Superior temporal gyrus (tissue), 1 donor: ENCODE results near the gene TBC1D20.

Source experiments
- DNase-seq: peaks from one replicate; pipeline ENCODE4 v3.0.0-alpha.2; 2016; ENCODE audit errors: extremely low spot score

The TBC1D20 gene

DNA sequence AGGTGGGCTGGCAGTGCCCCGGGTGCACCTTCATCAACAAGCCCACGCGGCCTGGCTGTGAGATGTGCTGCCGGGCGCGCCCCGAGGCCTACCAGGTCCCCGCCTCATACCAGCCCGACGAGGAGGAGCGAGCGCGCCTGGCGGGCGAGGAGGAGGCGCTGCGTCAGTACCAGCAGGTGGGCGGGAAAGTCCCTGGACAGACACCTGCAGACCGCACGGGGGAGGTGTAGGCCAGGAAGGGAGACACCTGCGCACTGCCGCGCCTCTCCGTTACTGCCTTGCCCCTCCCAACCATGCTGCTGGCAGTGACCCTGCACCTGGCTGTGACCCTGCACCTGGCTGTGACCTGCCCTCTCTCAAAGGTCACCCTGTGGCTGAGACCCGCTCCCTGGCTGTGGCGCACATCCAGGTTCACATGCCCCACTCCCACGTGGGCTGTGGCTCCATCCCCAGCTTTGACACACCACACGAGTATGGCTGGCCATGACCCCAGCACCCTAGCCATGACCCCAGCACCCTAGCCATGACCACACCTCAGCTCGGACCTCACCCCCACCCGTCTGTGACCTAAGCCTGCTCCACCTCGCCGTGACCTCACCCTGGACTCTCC lies 42.7 kb downstream of the TBC1D20 start:
- no peak for DNase-seq

DNA sequence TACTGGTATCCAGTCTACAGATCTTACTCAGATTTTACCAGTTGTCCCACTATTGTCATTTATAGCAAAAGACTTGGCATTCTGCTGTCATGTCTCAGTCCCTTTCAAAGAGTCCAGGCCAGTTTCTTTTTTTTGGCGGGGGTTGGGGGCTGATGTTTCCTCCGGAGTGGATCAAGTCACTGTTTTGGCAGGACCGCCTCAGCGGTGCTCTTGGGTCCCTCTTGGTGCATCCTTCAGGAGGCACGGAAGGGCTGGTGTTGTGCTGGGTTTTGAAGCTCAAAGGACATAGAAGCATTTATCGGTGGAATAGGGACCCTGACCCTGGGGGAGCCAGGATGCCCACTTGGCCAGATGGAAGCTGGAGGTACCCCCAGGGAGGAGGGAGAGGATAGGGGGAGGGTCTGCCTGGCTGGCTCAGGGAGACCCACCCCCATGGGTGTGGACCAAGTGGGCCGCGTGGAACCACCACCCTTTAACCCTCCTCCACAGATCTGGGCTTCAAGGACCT lies 43.4 kb downstream of the TBC1D20 start:
- no peak for DNase-seq

DNA sequence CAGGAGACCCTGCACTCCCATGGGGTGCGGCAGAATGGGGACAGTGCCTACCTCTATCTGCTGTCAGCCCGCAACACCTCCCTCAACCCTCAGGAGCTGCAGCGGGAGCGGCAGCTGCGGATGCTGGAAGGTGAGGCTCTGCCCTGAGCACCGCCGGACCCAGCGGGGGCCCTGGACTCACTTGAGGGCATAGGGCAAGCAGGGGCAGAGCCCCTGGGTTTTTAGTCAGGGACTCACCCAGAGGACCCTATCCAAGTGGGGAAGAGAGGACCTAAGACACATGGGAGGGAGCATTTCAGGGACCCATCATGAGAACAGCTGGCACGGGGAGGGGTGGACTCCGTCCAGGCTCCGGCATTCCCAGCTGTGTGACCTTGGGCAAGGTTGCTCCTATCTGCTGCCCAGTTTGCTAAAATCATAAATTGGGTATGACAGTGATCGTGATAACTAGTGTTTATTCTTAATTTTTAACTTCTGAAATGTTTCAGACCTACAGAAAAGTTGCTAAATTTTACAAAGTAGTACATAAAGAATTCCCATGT lies 44.5 kb downstream of the TBC1D20 start:
- DNase-seq: no peak

DNA sequence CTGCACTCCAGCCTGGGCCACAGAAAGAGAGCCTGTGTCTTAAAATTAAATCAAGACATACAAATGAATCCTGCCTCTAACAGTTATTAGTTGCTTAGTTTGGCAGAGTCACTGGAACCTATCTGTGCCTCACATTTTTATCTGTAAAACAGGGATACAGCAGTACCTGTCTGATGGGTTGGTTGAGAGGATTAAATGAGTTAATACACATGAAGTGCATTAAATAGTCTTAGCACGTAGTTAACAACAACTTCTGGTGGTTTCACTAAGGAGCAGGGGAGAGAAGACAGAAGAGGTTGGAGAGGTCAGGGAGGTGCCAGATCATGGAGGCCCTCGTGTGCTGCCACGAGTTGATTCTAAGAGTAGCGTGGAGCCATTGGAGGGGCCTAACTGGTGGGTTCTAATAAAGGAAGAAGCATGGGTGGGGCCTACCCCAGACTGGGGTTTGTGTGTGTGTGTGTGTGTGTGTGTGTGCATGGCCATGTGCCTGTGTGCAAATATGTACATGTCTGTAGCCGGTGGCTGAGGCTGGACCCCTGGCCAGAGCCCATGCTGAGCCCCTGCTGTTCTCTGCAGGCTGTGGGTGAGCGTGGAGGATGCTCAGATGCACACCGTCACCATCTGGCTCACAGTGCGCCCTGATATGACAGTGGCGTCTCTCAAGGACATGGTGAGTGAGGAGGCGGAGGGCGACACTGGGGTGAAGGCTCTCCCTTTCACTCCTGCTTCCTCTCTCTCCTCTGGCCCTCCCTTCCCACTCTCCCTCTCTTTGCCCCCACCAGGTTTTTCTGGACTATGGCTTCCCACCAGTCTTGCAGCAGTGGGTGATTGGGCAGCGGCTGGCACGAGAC lies 45.2 kb downstream of the TBC1D20 start:
- no peak for DNase-seq

DNA sequence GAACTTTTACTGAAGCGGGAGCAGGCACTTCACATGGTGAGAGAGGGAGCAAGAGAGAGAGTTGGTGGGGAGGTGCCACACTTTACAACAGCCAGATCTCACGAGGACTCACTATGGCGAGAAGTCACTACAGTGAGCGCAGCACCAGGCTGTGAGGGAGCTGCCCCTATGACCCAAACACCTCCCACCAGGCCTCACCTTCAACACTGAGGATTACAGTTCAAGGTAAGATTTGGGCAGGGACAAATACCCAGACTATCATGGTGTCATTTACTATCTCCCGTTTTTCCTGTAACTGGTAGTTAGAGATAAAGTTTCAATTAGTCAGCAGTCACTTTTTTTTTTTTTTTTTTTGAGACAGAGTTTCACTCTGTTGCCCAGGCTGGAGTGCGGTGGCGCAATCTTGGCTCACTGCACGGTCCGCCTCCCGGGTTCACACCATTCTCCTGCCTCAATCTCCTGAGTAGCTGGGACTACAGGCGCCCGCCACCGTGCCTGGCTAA lies 46.5 kb downstream of the TBC1D20 start:
- DNase-seq: no peak

DNA sequence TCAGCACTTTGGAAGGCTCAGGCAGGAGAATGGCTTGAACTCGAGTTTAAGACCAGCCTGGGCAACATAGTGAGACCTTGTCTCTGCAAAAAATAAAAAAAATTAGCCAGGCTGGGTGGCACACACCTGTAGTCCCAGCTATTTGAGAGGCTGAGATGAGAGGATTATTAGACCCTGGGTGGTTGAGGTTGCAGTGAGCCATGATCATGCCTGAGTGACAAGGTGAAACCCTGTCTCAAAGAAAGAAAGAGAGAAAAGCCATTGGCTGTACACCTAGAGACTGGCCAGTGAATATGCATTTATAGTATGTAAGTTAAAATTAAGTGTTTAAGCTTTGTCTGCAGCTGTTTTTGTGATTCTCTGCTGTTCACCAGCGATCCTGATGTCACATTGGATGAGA lies 48.2 kb downstream of the TBC1D20 start:
- no peak for DNase-seq

DNA sequence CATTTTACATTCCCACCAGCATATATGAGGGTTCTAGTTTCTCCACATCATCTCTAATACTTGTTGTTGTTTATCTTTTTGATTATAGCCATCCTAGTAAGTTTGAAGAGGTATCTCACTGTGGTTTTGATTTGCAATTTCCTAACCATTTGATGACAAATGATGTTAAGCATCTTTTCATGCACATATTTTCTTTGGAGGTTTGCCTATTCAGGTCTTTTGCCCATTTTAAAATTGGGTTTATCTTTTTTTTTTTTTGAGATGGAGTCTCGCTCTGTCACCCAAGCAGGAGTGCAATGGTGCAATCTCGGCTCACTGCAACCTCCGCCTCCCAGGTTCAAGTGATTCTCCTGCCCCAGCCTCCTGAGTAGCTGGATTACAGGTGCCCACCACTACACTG lies 50.3 kb downstream of the TBC1D20 start:
- no peak for DNase-seq

DNA sequence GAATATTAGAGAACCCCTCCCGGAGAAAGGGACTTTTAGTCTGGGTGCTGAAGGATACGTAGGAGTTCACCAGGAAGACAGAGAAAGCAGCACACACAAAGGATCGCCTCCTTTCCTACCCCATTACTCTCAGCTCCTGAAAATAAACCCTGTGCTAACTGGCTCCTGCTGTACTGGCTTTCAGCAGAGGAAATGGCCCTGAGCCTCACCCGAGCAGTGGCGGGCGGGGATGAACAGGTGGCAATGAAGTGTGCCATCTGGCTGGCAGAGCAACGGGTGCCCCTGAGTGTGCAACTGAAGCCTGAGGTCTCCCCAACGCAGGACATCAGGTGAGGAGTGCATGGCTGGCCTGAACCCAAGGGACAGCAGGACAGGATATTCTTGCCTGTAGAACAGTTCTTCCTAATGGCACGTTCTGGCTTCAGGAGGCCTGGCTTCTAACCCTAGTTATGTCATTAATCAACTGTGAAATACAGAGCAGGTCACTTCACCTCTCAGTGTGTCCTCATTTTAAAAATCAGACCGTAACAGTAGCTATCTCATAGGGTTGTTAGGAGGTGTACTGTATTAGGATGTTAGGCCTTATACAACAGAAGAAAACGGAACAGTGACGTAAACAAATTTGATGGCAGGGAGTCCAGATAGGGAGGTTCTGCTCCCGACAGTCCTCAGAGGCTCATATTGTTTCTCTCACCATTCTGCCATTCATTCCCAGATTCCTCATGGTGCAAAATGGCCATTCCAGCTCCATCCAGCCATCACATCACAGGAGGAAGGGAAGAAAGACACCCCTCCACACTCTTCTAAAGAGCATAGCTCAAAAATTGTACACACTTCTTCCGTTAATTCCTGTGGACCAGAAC lies 52.4 kb downstream of the TBC1D20 start:
- DNase-seq: no peak

DNA sequence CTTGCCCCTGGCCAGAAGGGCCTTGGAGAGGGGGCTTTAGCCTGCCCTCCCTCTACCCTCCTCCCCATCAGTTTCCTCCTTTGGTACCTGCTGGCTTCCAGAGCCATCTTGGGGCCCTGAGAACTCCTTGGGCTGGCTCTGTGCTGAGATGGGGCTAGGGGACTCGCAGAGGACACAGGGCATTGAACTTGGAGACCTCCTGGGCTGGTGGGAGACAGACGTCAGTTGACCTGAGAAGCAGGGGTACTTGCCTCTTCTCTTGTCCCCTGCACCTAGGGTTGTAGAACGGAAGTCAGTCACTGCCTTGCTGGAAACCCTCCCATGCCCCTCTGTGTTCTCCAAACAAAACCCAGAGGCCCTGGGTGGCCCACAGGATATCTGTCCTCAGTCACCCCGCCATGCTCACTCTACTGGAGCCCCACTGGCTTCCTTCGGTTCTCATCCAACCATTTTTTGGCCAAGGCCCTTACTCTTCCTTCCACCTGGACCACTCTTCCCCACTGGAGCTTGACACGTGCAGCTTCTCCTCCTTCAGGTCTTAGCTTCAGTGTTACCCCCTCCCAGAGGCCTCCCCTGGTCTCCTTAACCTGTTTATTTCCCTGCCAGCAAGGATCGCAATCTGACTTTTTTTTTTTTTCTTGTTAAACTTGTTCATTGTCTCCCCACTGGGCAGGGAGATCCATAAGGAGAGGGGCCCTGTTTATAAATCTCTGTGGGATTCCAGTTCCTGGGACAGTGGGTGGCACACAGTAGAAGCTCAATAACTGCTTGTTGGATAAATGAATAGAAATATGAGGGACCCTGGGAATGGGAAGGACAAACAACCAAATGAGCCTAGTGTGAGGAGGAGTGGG lies 53.3 kb downstream of the TBC1D20 start:
- no peak for DNase-seq

DNA sequence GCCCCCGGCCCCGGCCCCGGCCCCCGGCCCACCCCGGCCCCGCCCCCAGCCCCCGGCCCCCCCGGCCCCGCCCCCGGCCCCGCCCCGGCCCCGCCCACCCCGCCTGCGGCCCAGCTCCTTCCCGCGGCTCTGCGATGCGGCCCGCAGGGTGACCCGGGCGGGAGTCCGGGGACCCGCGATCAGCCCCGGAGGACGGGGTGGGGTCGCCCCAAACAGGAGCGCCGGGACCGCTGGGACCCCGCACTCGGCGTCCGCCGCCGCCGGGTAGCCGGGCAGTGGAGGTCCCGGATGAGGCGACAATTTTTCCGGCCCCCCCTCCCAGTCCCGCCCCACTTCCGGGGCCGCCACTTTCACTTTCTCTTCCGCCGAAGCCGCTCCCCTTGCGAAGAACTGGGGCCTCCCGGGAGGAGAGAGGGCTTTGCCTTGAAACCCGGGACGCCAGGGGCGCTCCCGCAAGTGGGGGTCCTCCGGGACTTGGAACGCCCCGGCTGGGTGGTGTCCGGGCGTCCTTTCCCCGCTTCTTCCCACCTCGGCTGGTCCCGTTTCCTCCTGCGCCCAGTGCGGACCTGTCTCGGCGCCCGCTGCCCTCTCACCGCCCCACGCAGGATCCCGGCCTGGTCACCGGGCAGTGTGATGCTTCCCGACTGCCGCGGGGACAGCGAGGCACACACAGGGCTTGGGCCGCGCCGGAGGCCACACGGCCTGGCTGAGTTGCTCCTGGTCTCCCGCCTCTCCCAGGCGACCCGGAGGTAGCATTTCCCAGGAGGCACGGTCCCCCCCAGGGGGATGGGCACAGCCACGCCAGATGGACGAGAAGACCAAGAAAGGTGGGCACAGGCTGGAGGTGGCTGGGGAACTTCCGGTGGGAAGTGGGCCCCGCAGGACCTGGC lies 54.1 kb downstream of the TBC1D20 start, which contains the start of gene RBCK1:
Gene RBCK1 (plus strand): TSS at position 347 of the 890 bp plus-strand sequence. CDS start 459 bp downstream, at position 806.
- peak; percentile 83 for DNase-seq

DNA sequence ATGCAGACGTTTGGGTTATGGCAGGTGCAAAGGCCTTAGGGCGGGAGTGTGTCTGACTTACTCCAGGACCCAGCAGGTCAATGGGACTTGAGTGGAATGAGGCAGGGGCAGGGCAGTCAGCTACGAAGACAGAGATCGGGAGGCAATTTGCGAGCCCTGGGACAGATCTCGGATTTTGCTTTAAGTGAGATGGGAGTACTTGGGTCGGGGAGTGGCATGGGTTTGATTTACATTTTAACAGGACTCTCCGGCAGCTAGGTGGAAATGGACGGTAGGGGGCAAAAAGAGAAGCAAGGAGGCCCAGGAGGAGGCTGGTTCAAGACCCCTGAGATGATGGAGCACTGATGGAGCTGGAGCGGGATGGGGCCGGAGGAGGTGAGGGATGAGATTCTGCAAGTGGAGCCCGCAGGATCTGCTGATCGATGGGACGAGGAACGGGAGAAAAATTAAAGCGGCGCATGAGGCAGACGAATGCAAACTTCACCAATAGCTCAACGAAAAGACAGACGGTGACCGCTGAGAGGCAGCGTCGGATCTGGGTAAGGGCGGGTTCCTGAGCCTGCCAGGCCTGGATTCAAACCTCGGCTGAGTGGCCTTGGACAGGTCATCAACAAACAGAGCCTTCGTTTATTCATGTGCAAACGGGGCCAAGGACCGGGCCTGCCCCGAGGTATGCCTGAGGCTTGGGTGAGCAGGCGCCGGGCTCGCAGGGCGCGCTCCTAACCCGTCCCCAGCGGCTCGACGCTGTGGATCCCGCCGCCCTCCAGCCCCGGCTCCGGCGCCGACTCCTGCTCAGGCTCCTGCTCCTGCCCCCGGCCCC lies 55.0 kb downstream of the TBC1D20 start:
- DNase-seq: peak; percentile 48

DNA sequence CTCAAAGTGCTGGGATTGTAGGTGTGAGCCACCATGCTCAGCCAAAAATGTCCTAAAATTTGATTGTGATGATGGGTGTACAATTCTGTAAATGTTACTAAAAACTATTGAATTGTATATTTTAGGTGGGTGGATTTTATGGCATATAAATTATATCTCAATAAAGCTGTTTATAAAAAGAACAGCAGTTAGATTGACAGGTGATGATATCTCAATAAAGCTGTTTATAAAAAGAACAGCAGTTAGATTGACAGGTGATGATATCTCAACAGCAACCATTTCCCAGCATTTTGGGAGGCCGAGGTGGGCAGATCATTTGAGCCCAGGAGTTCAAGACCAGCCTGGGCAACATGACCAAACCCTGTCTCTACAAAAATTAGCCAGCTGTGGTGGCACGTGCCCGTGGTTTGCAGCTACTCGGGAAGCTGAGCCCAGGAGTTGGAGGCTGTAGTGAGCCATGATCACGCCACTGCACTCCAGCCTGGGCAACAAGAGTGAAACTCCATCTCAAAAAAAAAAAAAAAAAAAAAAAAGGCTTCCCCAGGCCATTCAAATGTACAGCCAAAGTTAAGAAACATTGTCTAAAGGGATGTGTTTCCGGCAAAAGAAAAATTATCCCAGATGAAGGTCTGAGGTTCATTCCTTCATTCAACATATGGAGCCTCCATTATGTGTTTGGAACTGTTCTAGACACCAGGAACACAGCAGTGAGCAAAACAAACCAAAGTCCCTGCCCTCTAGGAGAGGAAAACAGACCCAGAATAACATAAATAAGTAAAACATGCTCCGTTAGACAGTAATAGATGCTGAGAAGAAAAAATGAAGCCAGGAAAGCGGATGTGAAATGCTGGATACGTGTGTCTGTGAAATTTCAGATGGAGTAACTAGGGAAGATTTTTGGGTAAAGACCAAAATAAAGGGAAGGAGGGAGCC lies 55.9 kb downstream of the TBC1D20 start:
- no peak for DNase-seq

DNA sequence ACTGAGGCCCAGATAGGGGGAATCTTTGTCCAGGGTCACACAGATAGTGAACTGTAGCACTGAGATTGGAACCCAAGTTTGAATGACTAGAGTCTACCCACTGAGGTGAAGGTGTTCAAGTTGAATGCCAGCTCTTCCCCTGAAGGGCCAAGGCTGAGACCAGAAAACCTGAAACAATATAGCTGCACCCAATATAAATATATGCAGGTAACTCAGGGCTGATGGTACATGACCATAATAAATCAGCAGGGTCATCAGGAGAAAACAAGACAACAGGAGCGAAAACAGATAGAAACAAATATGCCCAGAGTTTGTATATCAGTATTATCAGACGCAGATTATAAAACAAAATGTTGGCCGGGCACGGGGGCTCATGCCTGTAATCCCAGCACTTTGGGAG lies 58.2 kb downstream of the TBC1D20 start:
- no peak for DNase-seq

DNA sequence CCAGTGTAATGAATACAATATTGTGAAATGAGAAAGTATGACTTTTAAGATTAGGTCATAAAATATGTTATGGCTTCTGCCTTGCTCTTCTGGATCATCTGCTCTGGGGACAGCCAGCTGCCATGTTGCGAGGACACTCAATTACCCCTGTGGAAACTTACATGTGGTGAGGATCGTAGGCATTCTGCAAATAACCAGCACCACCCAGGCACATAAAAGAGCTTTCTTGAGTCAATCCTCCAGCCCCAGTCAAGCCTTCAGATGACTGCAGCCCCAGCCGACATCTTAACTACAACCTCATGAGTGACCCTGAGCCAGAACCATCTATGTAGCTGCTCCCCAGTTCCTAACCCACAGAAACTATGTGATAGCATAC lies 58.8 kb downstream of the TBC1D20 start:
- no peak for DNase-seq

DNA sequence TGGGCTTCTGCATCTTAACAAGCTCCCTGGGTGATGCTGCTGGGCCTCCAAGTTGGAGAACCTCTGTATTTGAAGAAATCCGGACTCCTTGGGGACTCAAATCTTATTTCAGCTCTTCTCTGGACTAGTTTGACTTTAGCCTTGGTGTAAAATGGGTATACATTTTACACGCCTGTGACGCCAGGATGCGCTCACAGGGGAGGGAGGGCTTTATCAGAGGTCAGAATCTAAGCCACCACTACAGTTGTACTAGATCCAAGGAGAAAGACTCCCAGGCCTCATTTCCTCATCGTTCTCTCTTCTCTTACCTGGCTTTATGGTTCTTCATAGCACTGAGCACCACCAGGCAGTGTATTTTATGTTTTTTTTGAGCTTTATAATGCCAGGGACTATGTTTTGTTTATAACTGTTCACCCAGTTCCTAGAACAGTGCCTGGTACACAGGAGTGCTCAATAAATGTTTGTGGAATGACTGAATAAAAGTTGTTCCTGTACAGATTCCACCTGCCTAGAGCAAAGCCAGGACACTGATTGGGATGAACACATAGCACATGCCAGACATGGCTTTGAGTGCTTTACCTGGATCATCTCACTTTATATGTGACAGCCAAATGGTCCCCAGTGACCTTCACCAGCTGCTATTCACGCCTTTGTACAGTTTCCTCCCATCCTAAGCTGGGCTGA lies 59.3 kb downstream of the TBC1D20 start:
- no peak for DNase-seq

DNA sequence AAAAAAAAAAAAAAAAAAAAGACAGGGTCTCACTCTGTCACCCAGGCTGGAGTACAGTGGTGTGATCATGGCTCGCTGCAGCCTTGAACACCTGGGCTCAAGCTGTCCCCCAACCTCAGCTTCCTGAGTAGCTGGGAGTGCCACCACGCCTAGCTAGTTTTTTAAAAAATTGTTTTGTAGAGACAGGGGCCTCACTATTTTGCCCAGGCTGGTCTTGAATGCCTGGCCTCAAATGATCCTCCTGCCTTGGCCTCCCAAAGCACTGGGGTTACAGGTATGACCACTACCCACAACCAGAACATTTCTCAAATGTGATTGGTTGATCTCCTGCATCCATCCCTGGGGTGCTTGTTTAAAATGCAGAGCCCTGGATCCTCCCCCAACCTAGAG lies 59.8 kb downstream of the TBC1D20 start:
- DNase-seq: no peak
